GM23248 (cell line): ENCODE measurements around the gene GLIS2.

ENCODE experiments used
- EZH2 ChIP-seq: fragments of 200-600 bp; sonication (generic); IDR thresholded peaks from 2 replicates; pipeline ENCODE4 v1.6.1; 2018; ENCODE audit warnings: antibody characterized with exemption, mild to moderate bottlenecking; ENCODE audit not compliant: insufficient read depth, poor library complexity, severe bottlenecking
- EZH2phosphoT487 ChIP-seq: fragments of 200-600 bp; sonication (generic); IDR thresholded peaks from 2 replicates; pipeline ENCODE4 v1.6.1; 2018; ENCODE audit warnings: antibody characterized with exemption, moderate library complexity, mild to moderate bottlenecking, low read depth; ENCODE audit not compliant: insufficient read depth

- TF ChIP-seq EZH2phosphoT487: no peak
- no peak for TF ChIP-seq EZH2
These were observed 69.4 kb downstream of the GLIS2 start for GRCh38 chr16:4385066-4385788.
